Measurements from ENCODE around the gene CYP2S1. TPM values are rescaled to one million over a fixed set of nuclear protein-coding genes. Genes with fewer than 3 reads are reported as not detected.

The CYP2S1 gene
- total and polyA plus RNA-seq, 9 of the 15 experiments (the other 6 are each of a cell fraction or from before 2014, with no cell fraction given): 0.07 to 1.9 (median 0.41) TPM

DNA sequence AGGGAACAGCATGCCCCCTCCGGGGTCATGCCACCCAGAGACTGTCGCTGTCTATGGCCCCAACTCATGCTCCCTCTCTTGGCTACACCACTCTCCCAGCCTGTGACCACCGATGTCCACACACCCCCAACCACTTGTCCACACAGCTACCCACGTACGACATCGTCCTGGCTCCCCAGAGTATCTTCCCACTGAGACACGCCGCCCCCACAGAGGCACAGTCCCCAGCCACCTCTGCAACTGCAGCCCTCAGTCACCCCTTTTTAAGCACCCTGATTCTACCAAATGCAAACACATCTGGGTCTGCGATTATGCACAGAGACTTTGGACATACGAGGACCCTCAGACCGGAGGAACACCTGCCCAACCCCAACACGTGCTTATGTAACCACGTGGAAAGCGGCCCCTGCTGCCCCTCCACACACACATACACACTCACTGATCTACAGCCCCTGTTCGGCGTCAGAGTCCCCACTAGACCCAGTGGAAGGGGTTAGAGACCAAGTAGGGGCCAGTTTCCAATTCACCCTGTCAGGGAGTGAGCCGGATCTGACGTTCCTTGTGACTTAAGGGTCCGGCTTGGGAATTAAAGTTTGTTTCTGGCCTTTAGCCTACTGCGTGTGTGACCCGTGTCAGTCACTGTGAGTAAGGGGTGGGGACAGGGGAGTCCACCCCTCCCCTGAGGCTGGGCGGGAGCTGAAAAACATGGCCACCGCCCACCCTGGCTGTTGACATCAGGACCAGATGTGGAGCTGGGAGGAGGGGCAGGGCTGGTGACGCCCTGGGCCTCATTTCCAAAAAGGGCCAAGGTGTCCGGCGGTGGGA is 14.1 kb downstream of the CYP2S1 start (continued):
- TF ChIP-seq PBX2 (CRISPR knock-in tag; IDR thresholded peaks at IDR 0.05; ENCODE audit: low read depth): no peak
- peak; percentile 40 for TF ChIP-seq PBX2 (tag; conservative IDR thresholded peaks at IDR 0.05; ENCODE audit: low read depth)
- TF ChIP-seq NRF1 (conservative IDR thresholded peaks at IDR 0.05 in 1 of 2, IDR thresholded peaks at IDR 0.05 in 1 of 2): 0 out of 4 replicates have a peak, but pooled peaks of 1 of the 2 experiments have one; percentile 32
- TF ChIP-seq ZBTB17 (CRISPR knock-in tag; IDR thresholded peaks at IDR 0.05): no peak
- no peak for TF ChIP-seq FOXM1 (IDR thresholded peaks at IDR 0.05; ENCODE audit: low read depth)
- no peak for TF ChIP-seq FOXM1 (CRISPR knock-in tag; IDR thresholded peaks at IDR 0.05; ENCODE audit: low read depth)
- TF ChIP-seq GTF2A2 (tag; IDR thresholded peaks at IDR 0.05): no peak
- TF ChIP-seq, protein P1, sequence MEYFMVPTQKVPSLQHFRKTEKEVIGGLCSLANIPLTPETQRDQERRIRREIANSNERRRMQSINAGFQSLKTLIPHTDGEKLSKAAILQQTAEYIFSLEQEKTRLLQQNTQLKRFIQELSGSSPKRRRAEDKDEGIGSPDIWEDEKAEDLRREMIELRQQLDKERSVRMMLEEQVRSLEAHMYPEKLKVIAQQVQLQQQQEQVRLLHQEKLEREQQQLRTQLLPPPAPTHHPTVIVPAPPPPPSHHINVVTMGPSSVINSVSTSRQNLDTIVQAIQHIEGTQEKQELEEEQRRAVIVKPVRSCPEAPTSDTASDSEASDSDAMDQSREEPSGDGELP (CRISPR knock-in tag; IDR thresholded peaks at IDR 0.05; ENCODE audit: borderline replicate concordance): peak; percentile 78; the same call in 1 of the 2 replicates
- no peak for TF ChIP-seq ETS1 (conservative IDR thresholded peaks at IDR 0.05; ENCODE audit: control insufficient read depth, low read depth, low read length)
- no peak for TF ChIP-seq HDAC3 (IDR thresholded peaks at IDR 0.05; ENCODE audit: borderline replicate concordance, partially characterized antibody)
- TF ChIP-seq FUS (optimal IDR thresholded peaks at IDR 0.05; ENCODE audit: low read depth, low read length): no peak
- no peak for TF ChIP-seq ZBTB1 (CRISPR knock-in tag; IDR thresholded peaks at IDR 0.05; ENCODE audit: borderline replicate concordance, low read depth)
- TF ChIP-seq, protein P2, sequence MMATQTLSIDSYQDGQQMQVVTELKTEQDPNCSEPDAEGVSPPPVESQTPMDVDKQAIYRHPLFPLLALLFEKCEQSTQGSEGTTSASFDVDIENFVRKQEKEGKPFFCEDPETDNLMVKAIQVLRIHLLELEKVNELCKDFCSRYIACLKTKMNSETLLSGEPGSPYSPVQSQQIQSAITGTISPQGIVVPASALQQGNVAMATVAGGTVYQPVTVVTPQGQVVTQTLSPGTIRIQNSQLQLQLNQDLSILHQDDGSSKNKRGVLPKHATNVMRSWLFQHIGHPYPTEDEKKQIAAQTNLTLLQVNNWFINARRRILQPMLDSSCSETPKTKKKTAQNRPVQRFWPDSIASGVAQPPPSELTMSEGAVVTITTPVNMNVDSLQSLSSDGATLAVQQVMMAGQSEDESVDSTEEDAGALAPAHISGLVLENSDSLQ (IDR thresholded peaks at IDR 0.05): peak; percentile 94
- TF ChIP-seq FOXJ2 (tag; IDR thresholded peaks at IDR 0.05): no peak
- TF ChIP-seq SMARCA5 (IDR thresholded peaks at IDR 0.05): no peak
- no peak for TF ChIP-seq NR4A1 (CRISPR knock-in tag; IDR thresholded peaks at IDR 0.05)
- TF ChIP-seq NR4A1 (tag; IDR thresholded peaks at IDR 0.05): no peak
- peak in 1 of 2 experiments; percentile 72; a peak in 2 of 4 replicates for TF ChIP-seq SRF (CRISPR knock-in tag; IDR thresholded peaks at IDR 0.05)
